OCI-LY1 (cell line): ENCODE data around the gene SCGB3A1.

Experiments used
- H2AFZ ChIP-seq: fragments of 200-600 bp; sonication (generic), shearing (Covaris generic); 2 replicates; pipeline ENCODE4 v1.6.0; 2014; ENCODE audit warnings: antibody characterized with exemption, mild to moderate bottlenecking, low read length
- H3F3A ChIP-seq: fragments of 200-600 bp; sonication (generic), shearing (Covaris generic); 2 replicates; pipeline ENCODE4 v1.6.0; 2014; ENCODE audit warnings: mild to moderate bottlenecking, antibody characterized with exemption, low read length, moderate library complexity; ENCODE audit not compliant: insufficient read depth
- H3K27ac ChIP-seq: fragments of 200-600 bp; sonication (generic); 2 replicates; pipeline ENCODE4 v1.5.1; 2014; ENCODE audit warnings: low read length, mixed run types, mild to moderate bottlenecking, low read depth; ENCODE audit not compliant: poor library complexity, severe bottlenecking
- H3K27me3 ChIP-seq: fragments of 200-600 bp; sonication (generic); 2 replicates; pipeline ENCODE4 v1.6.0; 2014; ENCODE audit warnings: antibody characterized with exemption, mild to moderate bottlenecking, low read length, moderate library complexity; ENCODE audit not compliant: insufficient read depth
- H3K36me3 ChIP-seq: fragments of 200-600 bp; sonication (generic); 2 replicates; pipeline ENCODE4 v1.6.1; 2014; ENCODE audit warnings: mild to moderate bottlenecking, antibody characterized with exemption, low read length, moderate library complexity, mixed read lengths; ENCODE audit not compliant: insufficient read depth
- H3K4me1 ChIP-seq: fragments of 200-600 bp; sonication (generic); 2 replicates; pipeline ENCODE4 v1.5.1; 2014; ENCODE audit warnings: mild to moderate bottlenecking, low read length, moderate library complexity; ENCODE audit not compliant: insufficient read depth, severe bottlenecking
- H3K4me2 ChIP-seq: fragments of 200-600 bp; sonication (generic), shearing (Covaris generic); 2 replicates; pipeline ENCODE4 v1.6.1; 2014; ENCODE audit warnings: low read length
- H3K4me3 ChIP-seq: fragments of 200-600 bp; sonication (generic); 2 replicates; pipeline ENCODE4 v1.5.1; 2014; ENCODE audit warnings: low read length, low read depth, mild to moderate bottlenecking, mixed read lengths; ENCODE audit not compliant: poor library complexity, severe bottlenecking
- H3K79me2 ChIP-seq: fragments of 200-600 bp; shearing (Covaris generic); 2 replicates; pipeline ENCODE4 v1.6.1; 2016; ENCODE audit warnings: mixed run types, low read length, mixed read lengths; ENCODE audit not compliant: insufficient read depth
- H3K9ac ChIP-seq: fragments of 200-600 bp; sonication (generic), shearing (Covaris generic); 2 replicates; pipeline ENCODE4 v1.6.1; 2014; ENCODE audit warnings: mild to moderate bottlenecking, low read length, mixed read lengths
- H3K9me2 ChIP-seq: fragments of 200-600 bp; sonication (generic), shearing (Covaris generic); 2 replicates; pipeline ENCODE4 v1.6.1; 2014; ENCODE audit warnings: low read depth, mild to moderate bottlenecking, low read length, mixed read lengths
- H3K9me3 ChIP-seq: fragments of 200-600 bp; shearing (Covaris generic); 2 replicates; pipeline ENCODE4 v1.6.1; 2014; ENCODE audit warnings: low read length, mixed read lengths
- H4K20me1 ChIP-seq: fragments of 200-600 bp; sonication (generic), shearing (Covaris generic); 2 replicates; pipeline ENCODE4 v1.6.0; 2016; ENCODE audit warnings: mild to moderate bottlenecking, low read length; ENCODE audit not compliant: insufficient read depth
- EZH2 ChIP-seq: fragments of 200-600 bp; sonication (generic), shearing (Covaris generic); IDR thresholded peaks from 2 replicates; pipeline ENCODE4 v1.8.0; 2017; ENCODE audit warnings: borderline replicate concordance, mixed run types, mild to moderate bottlenecking, antibody characterized with exemption, low read length, moderate library complexity, mixed read lengths
- TF ChIP-seq, protein P1 (sequence below): fragments of 200-600 bp; sonication (generic), shearing (Covaris generic); IDR thresholded peaks from 2 replicates; pipeline ENCODE4 v1.5.1; 2017; ENCODE audit warnings: mild to moderate bottlenecking, antibody characterized with exemption, low read length, moderate library complexity, mixed read lengths

Gene SCGB3A1

DNA sequence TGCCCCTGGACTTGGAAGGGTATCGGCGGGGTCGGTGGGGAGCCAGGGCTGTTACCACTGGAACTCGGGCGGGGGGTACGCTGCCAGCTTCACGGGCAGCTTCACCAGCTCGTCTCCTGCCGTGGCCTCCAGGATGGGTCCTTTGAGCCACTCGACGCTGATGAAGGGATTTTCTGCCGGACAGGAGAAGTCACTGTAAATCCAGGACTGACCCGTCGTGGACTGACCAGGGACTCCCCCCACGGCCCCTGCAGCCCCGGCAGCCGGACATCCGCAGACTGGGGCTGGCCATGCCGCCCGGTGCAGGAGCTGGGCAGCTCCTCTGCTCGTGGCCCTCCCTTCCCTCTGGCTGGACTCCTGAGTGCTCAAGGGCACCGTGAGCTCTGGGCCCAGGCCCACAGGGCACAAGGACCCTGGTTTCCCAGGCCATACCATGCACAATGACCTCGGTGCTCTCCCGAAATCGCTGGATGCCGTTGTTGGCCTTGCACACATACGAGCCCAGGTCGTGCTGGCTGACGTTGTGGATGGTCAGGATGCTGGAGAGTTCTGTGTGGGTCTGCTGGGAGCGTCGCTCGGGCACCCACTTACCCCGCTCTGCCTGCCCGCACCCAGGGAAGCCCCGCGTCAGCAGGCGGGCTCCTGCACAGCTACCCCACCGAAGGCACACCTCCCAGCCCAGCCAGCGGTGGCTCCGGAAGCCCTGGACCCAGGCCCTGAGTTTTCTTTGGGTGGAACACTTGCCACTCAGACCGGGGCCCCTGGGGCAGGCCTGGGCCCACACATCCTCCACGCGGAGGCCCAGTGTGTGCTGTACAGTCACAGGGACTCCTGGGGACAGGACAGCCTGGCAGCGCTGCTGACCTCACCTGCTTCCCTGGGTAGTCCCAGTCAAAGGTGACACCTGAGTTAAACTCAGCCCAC is 37.8 kb upstream of the SCGB3A1 start:
- Histone ChIP-seq H3K36me3 (no peaks in the 10 kb centered on the region), H3K4me2 (no peak overlapping the region), H4K20me1 (no peaks in the 10 kb centered on the region), H3K79me2 (no peaks in the 10 kb centered on the region), H3F3A (no peaks in the 10 kb centered on the region), H3K9ac (no peak overlapping the region), H3K9me3 (no peaks in the 10 kb centered on the region), H3K9me2 (no peaks in the 10 kb centered on the region), H3K27ac (no peak overlapping the region), H3K4me1 (no peaks in the 10 kb centered on the region), H3K4me3 (no peak overlapping the region), H3K27me3 (no peaks in the 10 kb centered on the region), H2AFZ (no peak overlapping the region)
- TF ChIP-seq, protein P1, sequence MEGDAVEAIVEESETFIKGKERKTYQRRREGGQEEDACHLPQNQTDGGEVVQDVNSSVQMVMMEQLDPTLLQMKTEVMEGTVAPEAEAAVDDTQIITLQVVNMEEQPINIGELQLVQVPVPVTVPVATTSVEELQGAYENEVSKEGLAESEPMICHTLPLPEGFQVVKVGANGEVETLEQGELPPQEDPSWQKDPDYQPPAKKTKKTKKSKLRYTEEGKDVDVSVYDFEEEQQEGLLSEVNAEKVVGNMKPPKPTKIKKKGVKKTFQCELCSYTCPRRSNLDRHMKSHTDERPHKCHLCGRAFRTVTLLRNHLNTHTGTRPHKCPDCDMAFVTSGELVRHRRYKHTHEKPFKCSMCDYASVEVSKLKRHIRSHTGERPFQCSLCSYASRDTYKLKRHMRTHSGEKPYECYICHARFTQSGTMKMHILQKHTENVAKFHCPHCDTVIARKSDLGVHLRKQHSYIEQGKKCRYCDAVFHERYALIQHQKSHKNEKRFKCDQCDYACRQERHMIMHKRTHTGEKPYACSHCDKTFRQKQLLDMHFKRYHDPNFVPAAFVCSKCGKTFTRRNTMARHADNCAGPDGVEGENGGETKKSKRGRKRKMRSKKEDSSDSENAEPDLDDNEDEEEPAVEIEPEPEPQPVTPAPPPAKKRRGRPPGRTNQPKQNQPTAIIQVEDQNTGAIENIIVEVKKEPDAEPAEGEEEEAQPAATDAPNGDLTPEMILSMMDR, result no peak
- no peak for TF ChIP-seq EZH2

GRCh38 chr5:180628211-180628610 is 36.9 kb upstream of the SCGB3A1 start:
- Histone ChIP-seq H4K20me1 (no peaks in the 10 kb centered on the region), H3K9me3 (no peaks in the 10 kb centered on the region), H2AFZ (no peak overlapping the region), H3K27ac (no peak overlapping the region), H3K4me2 (no peak overlapping the region), H3K27me3 (no peaks in the 10 kb centered on the region), H3K9me2 (no peaks in the 10 kb centered on the region), H3K9ac (no peak overlapping the region), H3K36me3 (no peaks in the 10 kb centered on the region), H3F3A (no peaks in the 10 kb centered on the region), H3K79me2 (no peaks in the 10 kb centered on the region), H3K4me3 (no peak overlapping the region), H3K4me1 (no peaks in the 10 kb centered on the region)
- TF ChIP-seq, protein P1, result no peak

- Histone ChIP-seq H3K9me2 (no peaks in the 10 kb centered on the region), H3K79me2 (no peaks in the 10 kb centered on the region), H3K36me3 (no peaks in the 10 kb centered on the region), H3K9me3 (no peaks in the 10 kb centered on the region), H4K20me1 (no peaks in the 10 kb centered on the region), H3K27ac (no peak overlapping the region), H2AFZ (no peak overlapping the region), H3F3A (no peaks in the 10 kb centered on the region), H3K27me3 (no peaks in the 10 kb centered on the region), H3K4me3 (no peak overlapping the region), H3K4me1 (no peaks in the 10 kb centered on the region), H3K4me2 (no peak overlapping the region), H3K9ac (no peak overlapping the region)
- TF ChIP-seq EZH2, result no peak
- TF ChIP-seq, protein P1, result no peak
Measured at GRCh38 chr5:180627386-180628120, 36.3 kb upstream of the SCGB3A1 start.
